Testis (tissue), 3 donors: Measurements from ENCODE around the gene MS4A6A. TPM values are rescaled to one million over a fixed set of nuclear protein-coding genes. Genes with fewer than 3 reads are reported as not detected.
"Not testable (repeated sequence)": the region's sequence is repeated elsewhere in the genome, so short reads cannot be mapped to it uniquely, and the experiment has no call there.

ENCODE experiments used
- DNase-seq: peaks from one replicate; pipeline ENCODE4 v3.0.0-alpha.2; 2019
- H3K27ac ChIP-seq, 2 donors: fragments of 200-600 bp; sonication (generic); one replicate each; pipeline ENCODE4 v1.5.1; 2019
- H3K27me3 ChIP-seq: fragments of 200-600 bp; sonication (generic); one replicate; pipeline ENCODE4 v1.5.1; 2019
- H3K36me3 ChIP-seq: fragments of 200-600 bp; sonication (generic); one replicate; pipeline ENCODE4 v1.5.1; 2017; ENCODE audit warnings: low read depth; ENCODE audit errors: missing control alignments
- H3K4me1 ChIP-seq: fragments of 200-600 bp; sonication (generic); one replicate; pipeline ENCODE4 v1.5.1; 2019
- H3K4me3 ChIP-seq, 2 donors: fragments of 200-600 bp; sonication (generic); one replicate each; pipeline ENCODE4 v1.5.1; 2017 to 2019
- H3K9me3 ChIP-seq: fragments of 200-600 bp; sonication (generic); one replicate; pipeline ENCODE4 v1.5.1; 2017
- CTCF ChIP-seq, 3 experiments: fragments of 450-650 bp in 2 of 3; fragments of 200-600 bp in 1 of 3; sonication (generic) in 1 of 3; IDR thresholded peaks; one replicate each; pipeline ENCODE4 v1.5.1; 2016 to 2019; ENCODE audit warnings: antibody characterized with exemption in 3 of 3, mild to moderate bottlenecking in 2 of 3, moderate library complexity in 1 of 3
- POLR2A ChIP-seq: fragments of 450-650 bp; IDR thresholded peaks from one replicate; pipeline ENCODE4 v1.6.1; 2017; ENCODE audit warnings: antibody characterized with exemption, mild to moderate bottlenecking, moderate library complexity
- WGBS, 2 donors: methylation state at CpG; one replicate each; pipeline ENCODE4 v1.1.5; 2018; 5-methylcytosine and 5-hydroxymethylcytosine counted together
- intact Hi-C: fragments of 100-400 bp; cut with DNase I; formaldehyde crosslinking; loops from one replicate; pipeline ENCODE4 v1.15.1; 2023; ENCODE audit warnings: low total_unique reads
- polyA plus RNA-seq: library from polyadenylated mRNA; stranded (reverse); fragments of 350-450 nt; fragmentation: Illumina TruSeq; extraction: RNeasy Lipid Tissue Mini Kit (QIAGEN cat#74804); gene quantifications from one replicate; pipeline ENCODE4 v1.2.3, GENCODE V29; 2014; ENCODE audit warnings: low read depth, low replicate concordance; ENCODE audit not compliant: insufficient read depth
- total RNA-seq, 2 donors: library from RNA; depleted of rRNA; stranded (reverse); fragments of >200 nt; gene quantifications; one replicate each; pipeline ENCODE4 v1.2.3, GENCODE V29; 2016

The MS4A6A gene
- total and polyA plus RNA-seq, 3 donors from 2014 or later, result 6.1 to 49.5 (median 21.6) TPM

DNA sequence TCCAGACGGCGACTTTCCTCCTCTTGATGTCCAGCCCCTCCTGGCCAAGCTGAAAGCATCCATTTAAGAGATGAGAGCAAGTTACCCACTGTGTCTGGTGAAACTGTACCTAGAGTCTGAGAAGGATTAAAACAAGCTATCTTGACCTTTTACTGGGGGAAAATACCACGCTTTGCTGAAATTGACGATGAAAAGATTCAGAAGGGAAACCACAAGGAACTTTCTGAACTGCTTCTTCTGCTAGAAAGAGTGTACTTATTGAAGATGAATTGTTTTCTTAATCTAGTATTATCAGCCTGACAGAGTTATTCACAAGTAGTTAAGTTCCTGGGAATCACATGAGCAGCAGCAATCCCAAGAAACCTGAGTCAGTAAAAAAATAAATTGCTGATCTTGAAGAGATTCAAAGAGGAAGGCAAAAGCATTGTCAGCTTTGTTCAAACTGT, 13.1 kb upstream of the MS4A6A start:
- WGBS, 2 donors, result 45 to 47% methylated on average over 4 of the region's 4 CpGs
- peaks cover 13% of the 10 kb centered on the region for H3K4me1 ChIP-seq
- no peak for TF ChIP-seq CTCF (IDR thresholded peaks at IDR 0.05)
- TF ChIP-seq POLR2A, result no peak
- peak overlapping the region; percentile 3 to 42 for H3K27ac ChIP-seq
- intact Hi-C loops, result no loop called here
- no peaks in the 10 kb centered on the region for H3K36me3 ChIP-seq
- no peaks in the 10 kb centered on the region for H3K27me3 ChIP-seq
- no peak overlapping the region for H3K4me3 ChIP-seq
- no peaks in the 10 kb centered on the region for H3K9me3 ChIP-seq
- DNase-seq, result no peak

DNA sequence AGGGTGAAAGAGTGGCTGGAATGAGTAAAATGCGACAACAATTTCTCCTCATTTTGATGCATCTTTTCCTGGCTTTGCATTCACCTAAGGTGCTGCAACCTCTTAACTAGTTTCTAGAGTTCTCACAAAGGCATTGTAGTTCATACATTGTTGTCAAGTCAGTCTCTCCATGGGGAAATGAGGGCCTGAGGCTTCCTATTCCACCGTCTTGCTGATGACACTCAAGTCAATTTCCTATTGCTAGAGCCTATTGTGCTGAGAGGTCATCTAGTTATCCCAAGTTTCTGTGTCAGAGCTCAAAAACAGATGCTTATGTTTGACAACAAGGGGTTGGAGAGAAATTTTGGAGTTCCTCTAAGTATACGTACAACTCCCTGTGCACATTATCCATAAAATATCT, 11.6 kb upstream of the MS4A6A start:
- no peaks in the 10 kb centered on the region for H3K27me3 ChIP-seq

GRCh38 chr11:60193687-60194433, 11.0 kb upstream of the MS4A6A start:
- intact Hi-C loops, result no loop called here

More for the DNA sequence above, 11.6 kb upstream of the MS4A6A start:
- no peak for DNase-seq
- H3K9me3 ChIP-seq, result no peaks in the 10 kb centered on the region
- H3K27ac ChIP-seq, result peak overlapping the region; percentile 3 to 59
- TF ChIP-seq CTCF (IDR thresholded peaks at IDR 0.05), result no peak
- TF ChIP-seq POLR2A, result no peak
- WGBS, 2 donors, result 39 to 42% methylated on average over 3 of the region's 3 CpGs
- H3K36me3 ChIP-seq, result no peaks in the 10 kb centered on the region
- no peak overlapping the region for H3K4me3 ChIP-seq
- H3K4me1 ChIP-seq, result peaks cover 13% of the 10 kb centered on the region
- intact Hi-C loops, result no loop called here

DNA sequence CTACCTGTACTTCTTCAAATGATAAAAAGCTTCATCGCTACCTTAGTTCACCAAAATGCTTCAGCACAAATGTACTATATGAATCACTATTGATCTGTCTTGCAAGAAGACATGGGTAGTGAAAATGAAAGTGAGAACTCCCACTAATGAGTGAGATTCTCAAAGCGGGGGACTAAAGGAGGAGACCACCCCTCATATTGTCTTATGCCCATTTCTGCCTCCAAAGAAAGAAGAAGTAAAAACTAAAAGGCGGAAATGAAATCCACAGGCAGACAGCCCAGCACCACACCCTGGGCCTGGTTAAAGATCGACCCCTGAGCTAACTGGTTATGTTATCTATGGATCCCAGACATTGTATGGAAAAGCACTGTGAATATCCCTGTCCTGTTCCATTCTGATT, 9.7 kb upstream of the MS4A6A start:
- H3K4me3 ChIP-seq, H3K9me3 ChIP-seq, H3K36me3 ChIP-seq, H3K27ac ChIP-seq, DNase-seq, intact Hi-C loops, H3K27me3 ChIP-seq: not testable (repeated sequence)
- peaks cover 13% of the 10 kb centered on the region for H3K4me1 ChIP-seq
- 89 to 95% methylated on average over 4 of the region's 4 CpGs for WGBS, 2 donors

More at GRCh38 chr11:60193687-60194433, 11.0 kb upstream of the MS4A6A start:
- WGBS, 2 donors, result 11 to 23% methylated on average over 1 of the region's 1 CpG
- Histone ChIP-seq H3K27me3 (no peaks in the 10 kb centered on the region), H3K27ac (peak overlapping the region; percentile 59 to 60), H3K4me1 (peaks cover 13% of the 10 kb centered on the region), H3K9me3 (no peaks in the 10 kb centered on the region), H3K36me3 (no peaks in the 10 kb centered on the region), H3K4me3 (no peak overlapping the region)
- peak; percentile 89 for DNase-seq
- TF ChIP-seq CTCF (IDR thresholded peaks at IDR 0.05), result peak; percentile 76 to 90 (median 89)
- no peak for TF ChIP-seq POLR2A

DNA sequence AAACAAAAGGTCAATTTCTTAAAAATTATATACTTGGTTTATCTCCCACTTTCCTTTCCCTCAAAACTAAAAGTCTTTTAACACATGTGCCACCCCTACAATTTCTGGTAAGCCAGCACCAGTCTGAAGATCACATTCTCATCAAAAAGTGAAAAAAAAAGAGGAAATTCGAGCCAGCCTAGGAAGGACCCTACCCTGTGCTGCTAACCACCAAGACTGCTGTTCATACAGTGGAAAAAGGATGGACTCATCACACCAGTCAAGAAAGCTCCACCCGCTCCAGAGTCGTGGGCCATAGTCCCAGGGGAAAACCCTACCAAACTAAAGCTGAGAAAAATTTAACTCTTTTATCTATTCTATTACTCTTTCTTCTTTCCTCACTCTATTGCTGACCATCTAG, 5.6 kb upstream of the MS4A6A start:
- H3K4me1 ChIP-seq, DNase-seq, H3K9me3 ChIP-seq, H3K4me3 ChIP-seq, H3K27ac ChIP-seq, H3K27me3 ChIP-seq, intact Hi-C loops, H3K36me3 ChIP-seq: not testable (repeated sequence)
- WGBS, 2 donors, result 65 to 67% methylated on average over 3 of the region's 3 CpGs

- H3K27me3 ChIP-seq, H3K9me3 ChIP-seq, H3K27ac ChIP-seq, H3K4me3 ChIP-seq, H3K36me3 ChIP-seq, DNase-seq, H3K4me1 ChIP-seq, intact Hi-C loops: not testable (repeated sequence)
- WGBS, 2 donors, result 86 to 97% methylated on average over 2 of the region's 2 CpGs
Observed at GRCh38 chr11:60186128-60186527, 3.2 kb upstream of the MS4A6A start.

- H3K4me1 ChIP-seq, H3K27me3 ChIP-seq, DNase-seq, H3K27ac ChIP-seq, H3K9me3 ChIP-seq, H3K36me3 ChIP-seq, H3K4me3 ChIP-seq, intact Hi-C loops: not testable (repeated sequence)
- WGBS, 2 donors, result 39 to 49% methylated on average over 2 of the region's 2 CpGs
Observed at GRCh38 chr11:60185512-60185827, 2.6 kb upstream of the MS4A6A start.
